Spleen (tissue), 11 donors: Measurements from ENCODE around the gene MRPL55. TPM values are rescaled to one million over a fixed set of nuclear protein-coding genes. Genes with fewer than 3 reads are reported as not detected.

Experiments used
- DNase-seq: peaks from one replicate; pipeline ENCODE4 v3.0.0-alpha.2; 2020
- H3K27ac ChIP-seq, 8 donors: fragments of 200-600 bp; sonication (generic) in 7 of 8; 1 replicate in 4 of 8; 2 replicates in 4 of 8; pipeline versions ENCODE4 v1.5.0 to v1.8.0; 2016 to 2021; ENCODE audit warnings: inconsistent platforms in 4 of 8, mild to moderate bottlenecking in 4 of 8, moderate library complexity in 1 of 8
- H3K27me3 ChIP-seq, 7 donors: fragments of 200-600 bp; sonication (generic) in 6 of 7; replicated peaks in 1 of 7; 1 replicate in 4 of 7; 2 replicates in 3 of 7; pipeline versions ENCODE4 v1.5.0 to v1.8.0; 2016 to 2021; ENCODE audit warnings: inconsistent platforms in 3 of 7, mild to moderate bottlenecking in 1 of 7
- H3K36me3 ChIP-seq, 6 donors: fragments of 200-600 bp; sonication (generic) in 5 of 6; 1 replicate in 4 of 6; 2 replicates in 2 of 6; pipeline versions ENCODE4 v1.5.0 to v1.8.0; 2016 to 2021; ENCODE audit warnings: inconsistent platforms in 2 of 6
- H3K4me1 ChIP-seq, 6 donors: fragments of 200-600 bp; sonication (generic) in 5 of 6; 1 replicate in 3 of 6; 2 replicates in 3 of 6; pipeline versions ENCODE4 v1.5.0 to v1.8.0; 2016 to 2021; ENCODE audit warnings: inconsistent platforms in 3 of 6
- H3K4me3 ChIP-seq, 8 donors: fragments of 200-600 bp; sonication (generic) in 7 of 8; 1 replicate in 4 of 8; 2 replicates in 4 of 8; pipeline versions ENCODE4 v1.5.0 to v1.8.0; 2016 to 2021; ENCODE audit warnings: inconsistent platforms in 4 of 8, mild to moderate bottlenecking in 4 of 8, moderate library complexity in 2 of 8
- H3K9me3 ChIP-seq, 8 donors: fragments of 200-600 bp; sonication (generic) in 7 of 8; 1 replicate in 4 of 8; 2 replicates in 4 of 8; pipeline versions ENCODE4 v1.5.0 to v1.8.0; 2016 to 2021; ENCODE audit warnings: inconsistent platforms in 4 of 8
- POLR2A ChIP-seq, 3 donors: fragments of 450-650 bp; IDR thresholded peaks; one replicate each; pipeline ENCODE4 v1.5.1; 2017; ENCODE audit warnings: antibody characterized with exemption in 3 of 3, mild to moderate bottlenecking in 1 of 3
- POLR2AphosphoS5 ChIP-seq, 3 donors: sonication (generic); formaldehyde crosslinking; IDR thresholded peaks; one replicate each; pipeline ENCODE4 v1.5.1; 2017; ENCODE audit warnings: antibody characterized with exemption in 3 of 3
- WGBS, 5 donors: extraction: QIAGEN DNeasy Blood & Tissue Kit in 3 of 5; methylation state at CpG; one replicate each; pipeline versions ENCODE4 v1.1.5 to v1.1.7; 2013 to 2018; 5-methylcytosine and 5-hydroxymethylcytosine counted together
- intact Hi-C: fragments of 100-400 bp; cut with DNase I; formaldehyde crosslinking; loops from one replicate; pipeline ENCODE4 v1.15.0; 2023; ENCODE audit warnings: low total_unique reads
- polyA plus RNA-seq, 3 donors: library from polyadenylated mRNA; stranded (reverse); fragments of 200-250 nt; gene quantifications; one replicate each; pipeline ENCODE4 v1.2.1, GENCODE V29; 2013
- total RNA-seq, 7 donors: library from RNA; depleted of rRNA in 3 of 7; stranded (reverse); fragments of >200 nt in 3 of 7; fragmentation: NEBNext Ultra II Directional in 4 of 7; extraction: Animal tissue kit (Norgen Biotek cat#: 25700) in 4 of 7; gene quantifications; one replicate each; pipeline versions ENCODE4 v1.1.0 to v1.2.1, GENCODE V29; 2016 to 2021
- TF ChIP-seq, protein P1 (sequence below), 11 experiments: fragments of 200-600 bp in 7 of 11; fragments of 450-650 bp in 4 of 11; sonication (generic) in 4 of 11; IDR thresholded peaks in 8 of 11; conservative IDR thresholded peaks in 3 of 11; 1 replicate in 7 of 11; 2 replicates in 4 of 11; pipeline versions ENCODE4 v1.4.0 to v1.8.0; 2016 to 2021; ENCODE audit warnings: antibody characterized with exemption in 11 of 11, inconsistent platforms in 4 of 11, mild to moderate bottlenecking in 1 of 11
- donor health status: healthy with polysubstance abuse.
- donor health status: DM: no; HTN: no; CAD: no; lungs with moderate emphysema.
- donor health status: DM: no; HTN: no; CAD: no.
- donor health status: Bipolar disorder and iron deficiency.
- donor health status: healthy.
- donor health status: DM: no; HTN: no; CAD: no.
- donor health status: DM: yes; HTN: yes; CAD: no.

The MRPL55 gene
- total and polyA plus RNA-seq, 10 donors: 32.3 to 114 (median 72.1) TPM

DNA sequence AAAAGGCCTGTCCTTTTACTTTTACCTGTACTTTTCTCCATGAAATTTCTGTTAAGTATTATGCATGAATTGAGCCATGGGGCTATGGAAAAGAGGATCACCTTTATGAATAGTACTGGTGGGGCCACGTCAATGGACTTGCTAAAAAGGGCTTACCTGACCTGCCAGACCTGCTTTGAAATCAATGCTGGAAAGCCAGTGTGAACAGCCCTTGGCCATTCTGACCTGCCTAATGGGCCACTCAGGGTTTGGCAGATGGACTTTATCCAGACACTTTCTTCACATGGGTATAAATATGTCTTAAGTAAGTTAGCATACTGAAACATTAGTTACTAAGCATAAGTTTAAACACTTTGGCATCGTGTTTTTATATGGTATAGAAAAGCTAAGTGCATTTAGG is 22.7 kb upstream of the MRPL55 start:
- Histone ChIP-seq H3K27me3 (peaks cover 0 to 7% (median 0%) of the 10 kb centered on the region in 7 donors), H3K4me3 (no peak overlapping the region), H3K4me1 (peaks cover 0 to 21% (median 9%) of the 10 kb centered on the region in 6 donors), H3K27ac (no peak overlapping the region), H3K36me3 (no peaks in the 10 kb centered on the region), H3K9me3 (no peaks in the 10 kb centered on the region)
- no peak for DNase-seq
- intact Hi-C loops: loop anchor here (2.0 kb wide), 1 partner anchor 383 kb away; no protein-coding TSS in a partner anchor
- TF ChIP-seq POLR2A (IDR thresholded peaks at IDR 0.05) (no peak), POLR2AphosphoS5 (IDR thresholded peaks at IDR 0.05) (no peak)
- TF ChIP-seq, protein P1, sequence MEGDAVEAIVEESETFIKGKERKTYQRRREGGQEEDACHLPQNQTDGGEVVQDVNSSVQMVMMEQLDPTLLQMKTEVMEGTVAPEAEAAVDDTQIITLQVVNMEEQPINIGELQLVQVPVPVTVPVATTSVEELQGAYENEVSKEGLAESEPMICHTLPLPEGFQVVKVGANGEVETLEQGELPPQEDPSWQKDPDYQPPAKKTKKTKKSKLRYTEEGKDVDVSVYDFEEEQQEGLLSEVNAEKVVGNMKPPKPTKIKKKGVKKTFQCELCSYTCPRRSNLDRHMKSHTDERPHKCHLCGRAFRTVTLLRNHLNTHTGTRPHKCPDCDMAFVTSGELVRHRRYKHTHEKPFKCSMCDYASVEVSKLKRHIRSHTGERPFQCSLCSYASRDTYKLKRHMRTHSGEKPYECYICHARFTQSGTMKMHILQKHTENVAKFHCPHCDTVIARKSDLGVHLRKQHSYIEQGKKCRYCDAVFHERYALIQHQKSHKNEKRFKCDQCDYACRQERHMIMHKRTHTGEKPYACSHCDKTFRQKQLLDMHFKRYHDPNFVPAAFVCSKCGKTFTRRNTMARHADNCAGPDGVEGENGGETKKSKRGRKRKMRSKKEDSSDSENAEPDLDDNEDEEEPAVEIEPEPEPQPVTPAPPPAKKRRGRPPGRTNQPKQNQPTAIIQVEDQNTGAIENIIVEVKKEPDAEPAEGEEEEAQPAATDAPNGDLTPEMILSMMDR (IDR thresholded peaks at IDR 0.05 in 8 of 11, conservative IDR thresholded peaks at IDR 0.05 in 3 of 11): no peak
- WGBS, 5 donors: 90 to 99% (median 94%) methylated on average over 2 of the region's 2 CpGs

DNA sequence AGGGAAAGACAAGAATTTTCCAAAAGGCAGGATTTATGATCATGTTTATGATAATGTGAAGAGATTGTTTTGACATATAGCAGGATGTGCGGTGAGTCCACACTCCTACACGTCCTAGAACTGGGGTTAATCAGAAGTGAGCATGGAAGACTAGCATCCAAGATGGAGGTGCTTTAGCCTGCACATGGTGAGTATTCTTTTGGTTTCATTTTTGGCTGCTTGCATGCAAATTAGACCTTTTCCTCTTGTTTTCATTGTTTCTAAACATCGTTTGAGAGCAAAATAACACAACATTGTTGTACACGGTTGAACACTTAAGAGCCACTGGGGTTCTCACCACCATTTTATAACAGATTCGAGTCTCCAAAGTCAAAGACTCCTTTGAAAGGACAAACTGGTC is 16.1 kb upstream of the MRPL55 start:
- Histone ChIP-seq H3K9me3 (no peaks in the 10 kb centered on the region), H3K36me3 (no peaks in the 10 kb centered on the region), H3K4me3 (no peak overlapping the region), H3K27ac (no peak overlapping the region), H3K4me1 (peaks cover 0 to under 1% (median under 1%) of the 10 kb centered on the region in 6 donors), H3K27me3 (peaks cover 0 to 2% (median 0%) of the 10 kb centered on the region in 7 donors)
- intact Hi-C loops: loop anchor here (10.0 kb wide), 1 partner anchor 150 kb away; no protein-coding TSS in a partner anchor
- WGBS, 5 donors: 77 to 82% (median 80%) methylated on average over 5 of the region's 5 CpGs
- TF ChIP-seq, protein P1 (IDR thresholded peaks at IDR 0.05 in 8 of 11, conservative IDR thresholded peaks at IDR 0.05 in 3 of 11): no peak
- TF ChIP-seq POLR2AphosphoS5 (IDR thresholded peaks at IDR 0.05) (no peak), POLR2A (IDR thresholded peaks at IDR 0.05) (no peak)
- no peak for DNase-seq

DNA sequence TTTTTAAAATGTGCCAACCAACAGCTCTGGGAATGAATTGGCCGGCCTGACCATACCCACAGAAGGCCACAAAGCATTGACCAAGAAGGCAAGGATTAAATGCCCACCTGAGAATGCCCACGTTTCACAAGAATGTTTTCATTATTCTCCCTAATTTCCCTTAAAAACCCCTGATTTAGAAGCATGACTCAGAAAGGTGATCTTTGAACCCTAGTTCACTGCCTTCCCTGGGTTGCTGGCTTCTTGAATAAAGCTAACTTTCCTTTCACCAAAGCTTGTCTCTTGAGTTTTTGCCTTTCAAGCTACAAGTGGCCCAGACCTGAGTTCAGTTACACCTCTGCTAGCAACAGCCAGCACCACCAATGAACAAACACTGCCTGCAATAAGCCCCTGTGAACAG is 14.4 kb upstream of the MRPL55 start:
- peaks cover 0 to 3% (median under 1%) of the 10 kb centered on the region in 8 donors for H3K9me3 ChIP-seq
- no peaks in the 10 kb centered on the region for H3K36me3 ChIP-seq
- WGBS, 5 donors: 72 to 83% (median 80%) methylated on average over 2 of the region's 2 CpGs
- H3K27ac ChIP-seq: no peak overlapping the region
- no peaks in the 10 kb centered on the region for H3K27me3 ChIP-seq
- no peak overlapping the region for H3K4me3 ChIP-seq
- H3K4me1 ChIP-seq: no peaks in the 10 kb centered on the region
- intact Hi-C loops: loop anchor here (10.0 kb wide), 1 partner anchor 151 kb away; no protein-coding TSS in a partner anchor
- DNase-seq: no peak
- TF ChIP-seq POLR2A (IDR thresholded peaks at IDR 0.05) (no peak), POLR2AphosphoS5 (IDR thresholded peaks at IDR 0.05) (no peak)
- TF ChIP-seq, protein P1 (IDR thresholded peaks at IDR 0.05 in 8 of 11, conservative IDR thresholded peaks at IDR 0.05 in 3 of 11): no peak

DNA sequence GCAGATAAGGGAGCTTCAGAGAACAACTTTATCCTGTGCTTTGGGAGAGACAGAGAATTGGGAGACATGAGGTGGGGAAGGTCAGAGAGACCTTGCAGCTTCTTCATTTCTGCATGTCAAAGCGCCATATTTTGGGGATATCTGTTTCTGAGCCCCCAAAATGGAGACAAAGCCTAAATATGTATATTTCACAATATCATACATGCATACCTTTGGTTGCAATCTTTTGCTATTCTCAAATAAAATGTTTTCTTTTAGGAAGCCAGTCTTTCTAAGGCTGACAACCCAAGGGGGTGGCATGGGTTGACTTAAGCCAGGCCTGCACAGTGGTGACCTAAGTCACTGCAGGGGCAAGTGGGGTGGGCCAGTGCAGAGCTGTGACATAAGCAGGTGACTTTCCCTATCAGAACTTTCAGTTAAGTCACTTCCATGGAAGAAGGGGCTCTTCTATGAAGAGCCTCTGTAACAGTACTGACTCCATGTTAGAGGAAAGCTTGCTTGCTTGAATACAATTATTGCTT is 13.9 kb upstream of the MRPL55 start:
- H3K9me3 ChIP-seq: peaks cover 0 to 8% (median 6%) of the 10 kb centered on the region in 8 donors
- H3K4me3 ChIP-seq: no peak overlapping the region
- H3K27ac ChIP-seq: no peak overlapping the region
- TF ChIP-seq, protein P1 (IDR thresholded peaks at IDR 0.05 in 8 of 11, conservative IDR thresholded peaks at IDR 0.05 in 3 of 11): no peak
- intact Hi-C loops: loop anchor here (10.0 kb wide), 1 partner anchor 152 kb away; no protein-coding TSS in a partner anchor
- no peaks in the 10 kb centered on the region for H3K4me1 ChIP-seq
- H3K36me3 ChIP-seq: no peaks in the 10 kb centered on the region
- no peaks in the 10 kb centered on the region for H3K27me3 ChIP-seq
- no peak for DNase-seq
- 64 to 85% (median 78%) methylated on average over 1 of the region's 1 CpG for WGBS, 5 donors
